ENCODE measurements around the gene IER5L.

GRCh38 chr9:129130791-129131190, 47.3 kb downstream of the IER5L start:
- TF ChIP-seq, protein P1, sequence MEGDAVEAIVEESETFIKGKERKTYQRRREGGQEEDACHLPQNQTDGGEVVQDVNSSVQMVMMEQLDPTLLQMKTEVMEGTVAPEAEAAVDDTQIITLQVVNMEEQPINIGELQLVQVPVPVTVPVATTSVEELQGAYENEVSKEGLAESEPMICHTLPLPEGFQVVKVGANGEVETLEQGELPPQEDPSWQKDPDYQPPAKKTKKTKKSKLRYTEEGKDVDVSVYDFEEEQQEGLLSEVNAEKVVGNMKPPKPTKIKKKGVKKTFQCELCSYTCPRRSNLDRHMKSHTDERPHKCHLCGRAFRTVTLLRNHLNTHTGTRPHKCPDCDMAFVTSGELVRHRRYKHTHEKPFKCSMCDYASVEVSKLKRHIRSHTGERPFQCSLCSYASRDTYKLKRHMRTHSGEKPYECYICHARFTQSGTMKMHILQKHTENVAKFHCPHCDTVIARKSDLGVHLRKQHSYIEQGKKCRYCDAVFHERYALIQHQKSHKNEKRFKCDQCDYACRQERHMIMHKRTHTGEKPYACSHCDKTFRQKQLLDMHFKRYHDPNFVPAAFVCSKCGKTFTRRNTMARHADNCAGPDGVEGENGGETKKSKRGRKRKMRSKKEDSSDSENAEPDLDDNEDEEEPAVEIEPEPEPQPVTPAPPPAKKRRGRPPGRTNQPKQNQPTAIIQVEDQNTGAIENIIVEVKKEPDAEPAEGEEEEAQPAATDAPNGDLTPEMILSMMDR (IDR thresholded peaks at IDR 0.05): no peak
- no peak for TF ChIP-seq POLR2A (IDR thresholded peaks at IDR 0.05)
